ENCODE data around the gene TMEM108. TPM values are rescaled to one million over a fixed set of nuclear protein-coding genes. Genes with fewer than 3 reads are reported as not detected.

The TMEM108 gene
- total RNA-seq, 1 donor from 2014 or later: 0.07 TPM

DNA sequence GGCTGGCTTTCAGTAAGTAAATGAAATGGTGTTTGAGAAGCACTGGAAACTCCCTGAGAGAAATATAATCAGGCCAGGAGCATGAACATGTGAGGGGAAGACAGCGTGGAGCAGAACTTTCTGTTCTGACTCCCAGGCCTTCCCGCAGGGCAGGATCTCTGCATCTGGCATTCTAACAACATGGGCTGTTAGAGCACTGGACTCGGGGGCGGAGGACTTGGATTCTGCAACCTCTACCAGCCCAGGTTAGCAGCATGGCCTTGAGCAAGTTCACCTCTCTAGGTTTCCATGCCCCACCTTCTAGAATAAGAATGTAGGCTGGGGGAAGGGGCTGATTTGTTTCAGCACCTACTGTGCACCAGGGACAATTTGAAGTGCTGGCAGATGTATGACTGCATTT, 349.1 kb downstream of the TMEM108 start:
- Mint-ChIP-seq H3K4me3 (ENCODE audit: low read depth) (no peak overlapping the region), H3K27me3 (ENCODE audit: low read depth) (peaks cover 6% of the 10 kb centered on the region), H3K27ac (no peak overlapping the region), H3K4me1 (ENCODE audit: low read depth) (no peaks in the 10 kb centered on the region), H3K9me3 (no peaks in the 10 kb centered on the region), H3K36me3 (ENCODE audit: low read depth) (no peaks in the 10 kb centered on the region)
- intact Hi-C loops (cut with micrococcal nuclease): no loop called here
- no peak for DNase-seq (ENCODE audit: low spot score)

DNA sequence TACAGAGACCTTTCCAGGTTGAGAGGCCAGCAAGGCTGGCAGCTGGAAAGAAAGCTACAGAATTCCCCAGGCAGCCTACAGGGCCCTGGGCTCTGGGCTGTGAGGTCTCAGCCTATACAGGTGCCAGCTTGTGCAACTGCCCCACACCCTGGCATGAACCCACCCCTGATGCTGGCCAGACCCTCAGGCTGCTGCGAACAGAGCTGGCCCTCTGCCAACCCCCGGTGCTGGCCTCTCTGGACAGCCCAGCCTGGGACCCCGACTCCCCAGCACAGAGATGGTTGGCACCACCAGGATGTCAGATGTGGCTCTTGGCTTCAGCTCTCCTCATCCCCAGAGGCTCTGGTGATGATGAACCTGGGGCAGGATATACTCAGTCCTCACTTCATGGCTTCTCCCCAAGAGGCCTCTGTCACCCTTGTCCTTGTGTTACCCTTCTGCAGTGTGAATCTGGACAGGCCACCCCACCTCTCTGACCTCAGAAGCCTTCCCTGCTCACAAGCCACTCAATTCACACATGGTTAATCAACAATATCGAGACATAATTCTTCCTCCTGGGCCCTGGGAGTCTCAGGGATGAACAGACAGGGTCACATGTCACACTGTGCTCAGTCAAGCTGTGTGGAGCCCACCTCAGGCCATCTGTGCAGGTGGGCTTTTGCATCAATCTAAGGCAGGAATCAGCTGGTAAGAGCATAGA, 350.7 kb downstream of the TMEM108 start:
- H3K9me3 Mint-ChIP-seq: no peaks in the 10 kb centered on the region
- H3K36me3 Mint-ChIP-seq (ENCODE audit: low read depth): no peaks in the 10 kb centered on the region
- H3K27me3 Mint-ChIP-seq (ENCODE audit: low read depth): peaks cover 5% of the 10 kb centered on the region
- H3K4me3 Mint-ChIP-seq (ENCODE audit: low read depth): no peak overlapping the region
- intact Hi-C loops (cut with micrococcal nuclease): no loop called here
- H3K27ac Mint-ChIP-seq: no peak overlapping the region
- H3K4me1 Mint-ChIP-seq (ENCODE audit: low read depth): peaks cover 3% of the 10 kb centered on the region
- DNase-seq (ENCODE audit: low spot score): no peak

DNA sequence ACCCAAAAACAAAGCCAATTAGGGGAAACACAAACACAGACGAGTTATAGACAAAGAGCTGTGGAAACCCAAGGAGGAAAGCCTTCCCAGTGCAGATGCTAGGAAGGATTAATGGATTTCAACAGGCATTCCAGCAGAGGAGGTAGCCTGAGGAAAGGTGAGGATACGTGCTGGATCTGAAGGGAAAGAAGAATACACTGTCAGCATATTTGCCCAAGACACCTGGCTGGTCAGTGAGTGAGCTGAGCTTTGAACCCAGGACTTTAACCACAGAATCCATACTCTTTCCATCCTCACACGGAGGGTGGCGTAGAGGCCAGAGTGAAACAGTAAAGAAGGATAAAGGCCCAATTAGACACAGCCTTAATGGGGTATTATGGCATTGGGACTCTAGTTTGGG, 352.5 kb downstream of the TMEM108 start:
- H3K27me3 Mint-ChIP-seq (ENCODE audit: low read depth): peaks cover 4% of the 10 kb centered on the region
- H3K4me1 Mint-ChIP-seq (ENCODE audit: low read depth): peaks cover 5% of the 10 kb centered on the region
- no peaks in the 10 kb centered on the region for H3K9me3 Mint-ChIP-seq
- intact Hi-C loops (cut with micrococcal nuclease): no loop called here
- no peak overlapping the region for H3K27ac Mint-ChIP-seq
- H3K36me3 Mint-ChIP-seq (ENCODE audit: low read depth): no peaks in the 10 kb centered on the region
- no peak overlapping the region for H3K4me3 Mint-ChIP-seq (ENCODE audit: low read depth)
- no peak for DNase-seq (ENCODE audit: low spot score)

DNA sequence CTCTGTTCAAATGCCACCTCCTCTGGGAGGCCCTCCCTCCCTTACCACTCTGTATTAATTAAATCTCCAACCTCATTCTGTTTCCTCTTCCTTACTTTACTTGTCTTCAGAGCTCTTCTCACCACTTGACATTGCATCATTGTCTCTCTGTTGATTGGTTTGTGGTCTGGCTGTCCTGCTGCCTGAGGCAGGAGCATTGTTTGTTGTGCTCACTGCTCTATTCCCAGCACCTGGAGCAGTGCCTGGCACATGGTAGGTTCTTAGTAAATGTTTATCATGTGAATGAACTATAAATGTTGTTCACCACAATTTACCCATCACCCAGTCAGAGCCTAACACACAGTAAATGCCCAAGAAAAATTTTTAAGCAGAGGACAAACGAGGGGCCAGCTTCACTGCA, 355.0 kb downstream of the TMEM108 start:
- no peak for DNase-seq (ENCODE audit: low spot score)
- Mint-ChIP-seq H3K9me3 (no peaks in the 10 kb centered on the region), H3K4me3 (ENCODE audit: low read depth) (no peak overlapping the region), H3K27me3 (ENCODE audit: low read depth) (peaks cover 5% of the 10 kb centered on the region), H3K27ac (no peak overlapping the region), H3K4me1 (ENCODE audit: low read depth) (peaks cover 5% of the 10 kb centered on the region), H3K36me3 (ENCODE audit: low read depth) (no peaks in the 10 kb centered on the region)
- intact Hi-C loops (cut with micrococcal nuclease): no loop called here

DNA sequence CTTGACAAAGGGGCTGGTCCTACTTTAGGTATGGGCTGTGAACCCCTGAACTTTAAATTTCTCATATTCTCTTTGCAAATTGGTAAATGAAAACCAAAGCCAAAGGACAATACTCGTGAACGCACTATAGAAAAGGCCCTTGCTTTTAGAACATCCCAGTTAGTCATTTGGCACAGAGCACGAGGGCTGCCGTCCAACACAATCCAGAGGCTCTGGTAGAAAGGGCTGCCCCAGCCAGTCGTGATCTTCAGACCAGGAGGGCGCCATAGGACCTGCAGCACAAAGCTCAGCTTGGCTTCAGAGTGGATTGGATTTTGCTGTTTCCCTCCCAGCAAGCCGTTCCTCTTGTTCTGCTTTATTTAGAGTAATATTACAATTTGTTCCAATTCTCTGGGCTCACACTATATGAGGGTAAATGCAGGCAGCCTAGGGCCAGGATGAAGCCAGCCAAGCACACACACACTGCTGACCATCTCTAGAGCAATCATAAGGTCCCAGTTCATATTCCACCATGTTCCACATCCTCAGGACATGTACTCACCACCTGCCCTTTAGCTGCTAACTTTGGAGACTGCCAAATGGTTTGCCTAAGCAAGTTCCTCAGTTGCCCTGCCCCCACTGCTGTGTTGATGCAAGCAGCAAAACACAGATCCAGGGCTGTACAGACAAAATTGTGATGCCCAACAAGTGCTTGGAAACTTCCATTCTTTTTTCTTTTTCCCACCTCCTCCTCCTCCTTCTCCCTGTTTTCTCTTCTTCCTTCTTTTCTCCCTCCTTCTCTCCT, 355.7 kb downstream of the TMEM108 start:
- intact Hi-C loops (cut with micrococcal nuclease): no loop called here
- H3K27ac Mint-ChIP-seq: no peak overlapping the region
- H3K4me3 Mint-ChIP-seq (ENCODE audit: low read depth): no peak overlapping the region
- H3K36me3 Mint-ChIP-seq (ENCODE audit: low read depth): no peaks in the 10 kb centered on the region
- DNase-seq (ENCODE audit: low spot score): no peak
- H3K9me3 Mint-ChIP-seq: no peaks in the 10 kb centered on the region
- H3K4me1 Mint-ChIP-seq (ENCODE audit: low read depth): peaks cover 5% of the 10 kb centered on the region
- H3K27me3 Mint-ChIP-seq (ENCODE audit: low read depth): peaks cover 5% of the 10 kb centered on the region

DNA sequence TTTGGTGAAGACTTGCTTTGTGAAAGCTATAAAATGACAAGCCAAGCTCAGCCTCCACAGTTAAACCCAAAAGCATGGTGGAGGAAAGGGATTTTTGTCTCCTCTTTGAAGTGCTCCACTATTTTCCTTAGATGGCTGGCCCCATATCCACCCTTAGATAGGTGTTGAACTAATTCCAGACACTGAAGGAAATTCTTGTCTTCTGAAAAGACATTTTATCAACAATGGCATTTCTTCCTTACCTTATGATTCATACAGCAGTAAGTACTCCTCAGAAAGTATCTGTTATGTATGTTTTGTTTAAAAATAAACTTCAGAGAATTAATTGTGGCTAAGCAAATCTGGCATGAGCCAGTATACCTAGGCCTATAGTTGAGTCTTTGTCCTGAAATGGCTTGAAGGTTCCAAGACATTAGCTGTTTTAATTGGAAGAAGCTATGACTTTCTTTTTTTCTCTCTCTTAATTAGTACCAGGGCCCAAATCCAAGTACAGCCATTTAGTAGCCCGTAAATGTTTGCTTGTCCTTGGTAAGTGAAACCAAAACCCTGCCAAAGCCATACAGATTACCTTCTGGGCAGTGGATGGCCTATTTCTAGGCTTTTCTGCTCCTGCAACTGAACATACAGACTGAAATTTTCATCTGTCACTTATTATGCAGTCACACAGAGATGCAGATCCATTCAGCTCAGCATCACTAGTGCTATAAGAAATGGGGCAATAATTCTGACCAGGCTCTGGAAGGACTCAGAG, 356.5 kb downstream of the TMEM108 start:
- H3K27ac Mint-ChIP-seq: no peak overlapping the region
- intact Hi-C loops (cut with micrococcal nuclease): no loop called here
- no peak for DNase-seq (ENCODE audit: low spot score)
- no peak overlapping the region for H3K4me3 Mint-ChIP-seq (ENCODE audit: low read depth)
- H3K9me3 Mint-ChIP-seq: no peaks in the 10 kb centered on the region
- peaks cover 5% of the 10 kb centered on the region for H3K4me1 Mint-ChIP-seq (ENCODE audit: low read depth)
- H3K36me3 Mint-ChIP-seq (ENCODE audit: low read depth): no peaks in the 10 kb centered on the region
- peaks cover 2% of the 10 kb centered on the region for H3K27me3 Mint-ChIP-seq (ENCODE audit: low read depth)

DNA sequence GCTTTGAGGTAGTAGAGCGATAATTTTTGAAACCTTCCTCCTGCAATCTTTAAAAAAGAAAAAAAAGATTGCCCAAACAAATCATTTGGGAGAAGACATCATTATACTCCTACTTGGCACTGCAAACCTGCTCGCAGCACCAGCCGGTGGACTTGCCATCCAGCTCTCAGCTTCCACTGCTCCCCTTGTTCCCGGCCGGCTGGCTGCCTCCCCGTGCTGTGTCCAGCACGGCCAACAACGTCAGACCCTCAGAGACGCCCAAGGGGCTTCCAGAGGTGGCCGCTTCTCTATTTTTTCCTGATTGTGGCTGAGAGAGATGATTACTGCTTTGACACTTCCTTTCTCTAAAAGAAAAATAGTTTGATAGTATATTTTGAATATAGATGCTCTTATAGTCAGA, 358.7 kb downstream of the TMEM108 start:
- intact Hi-C loops (cut with micrococcal nuclease): no loop called here
- Mint-ChIP-seq H3K4me3 (ENCODE audit: low read depth) (no peak overlapping the region), H3K27ac (no peak overlapping the region), H3K27me3 (ENCODE audit: low read depth) (peaks cover 2% of the 10 kb centered on the region), H3K9me3 (no peaks in the 10 kb centered on the region), H3K36me3 (ENCODE audit: low read depth) (no peaks in the 10 kb centered on the region), H3K4me1 (ENCODE audit: low read depth) (peaks cover 5% of the 10 kb centered on the region)
- no peak for DNase-seq (ENCODE audit: low spot score)

DNA sequence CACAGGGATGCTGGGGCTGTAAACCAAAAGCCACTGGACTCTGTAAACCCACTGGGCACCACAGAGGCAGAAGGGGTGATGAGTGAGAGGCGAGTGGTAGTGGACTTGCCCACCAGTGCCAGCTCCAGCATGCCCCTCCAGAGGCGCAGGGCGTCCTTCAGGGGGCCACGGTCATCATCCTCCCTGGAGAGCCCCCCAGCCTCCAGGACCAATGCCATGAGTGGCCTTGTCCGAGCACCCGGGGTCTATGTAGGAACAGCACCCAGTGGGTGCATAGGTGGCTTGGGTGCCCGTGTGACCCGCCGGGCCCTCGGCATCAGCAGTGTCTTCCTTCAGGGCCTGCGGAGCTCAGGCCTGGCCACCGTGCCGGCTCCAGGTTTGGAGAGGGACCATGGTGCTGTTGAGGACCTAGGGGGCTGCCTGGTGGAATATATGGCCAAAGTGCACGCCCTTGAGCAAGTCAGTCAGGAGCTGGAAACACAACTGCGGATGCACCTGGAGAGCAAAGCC, 361.9 kb downstream of the TMEM108 start, which contains the start of gene BFSP2:
Gene BFSP2, plus strand, starts transcription at position 51 of the 510 bp plus-strand sequence. Its CDS starts 28 bp downstream, at position 79.
- no peaks in the 10 kb centered on the region for H3K9me3 Mint-ChIP-seq
- intact Hi-C loops (cut with micrococcal nuclease): no loop called here

DNA sequence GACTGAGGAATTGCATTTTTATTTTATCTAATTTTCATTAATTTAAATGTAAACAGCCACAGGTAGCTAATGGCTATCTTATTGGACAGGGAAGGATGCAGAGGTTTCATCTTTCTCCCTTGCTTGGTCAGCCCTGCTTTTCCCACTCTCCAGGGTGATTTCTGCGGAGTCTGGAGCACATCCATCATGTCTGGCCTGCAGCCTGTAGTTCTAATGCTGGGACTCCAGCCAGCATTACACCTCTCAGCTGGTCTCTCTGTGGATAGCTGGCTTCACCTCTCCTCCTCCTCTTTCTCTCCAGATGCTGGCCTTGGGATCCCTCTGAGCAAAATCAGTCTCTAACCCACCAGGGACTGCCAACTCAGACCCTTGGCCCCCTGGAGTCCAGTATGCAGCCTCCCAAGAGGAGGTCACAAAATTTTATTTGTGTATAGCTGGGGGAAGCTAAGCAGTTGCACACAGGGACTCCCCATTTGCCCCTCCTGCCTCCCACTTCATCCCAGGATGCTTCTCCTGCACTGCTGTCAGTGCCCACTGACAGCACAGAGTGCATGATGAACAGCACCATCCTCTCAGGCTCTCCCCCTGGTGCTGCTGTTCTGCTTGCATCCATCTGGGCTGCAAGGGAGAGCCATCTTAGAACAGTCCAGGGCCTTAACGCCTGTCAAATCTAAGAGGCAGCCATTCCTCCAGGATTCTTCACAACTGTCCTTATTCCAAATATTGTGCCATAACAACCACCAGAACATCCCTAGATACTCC, 363.4 kb downstream of the TMEM108 start:
- no peaks in the 10 kb centered on the region for H3K9me3 Mint-ChIP-seq
- DNase-seq (ENCODE audit: low spot score): no peak
- no peaks in the 10 kb centered on the region for H3K4me1 Mint-ChIP-seq (ENCODE audit: low read depth)
- H3K4me3 Mint-ChIP-seq (ENCODE audit: low read depth): no peak overlapping the region
- no peak overlapping the region for H3K27ac Mint-ChIP-seq
- peaks cover 3% of the 10 kb centered on the region for H3K27me3 Mint-ChIP-seq (ENCODE audit: low read depth)
- intact Hi-C loops (cut with micrococcal nuclease): no loop called here
- H3K36me3 Mint-ChIP-seq (ENCODE audit: low read depth): no peaks in the 10 kb centered on the region

More for the DNA sequence above, 361.9 kb downstream of the TMEM108 start, which contains the start of gene BFSP2:
- H3K36me3 Mint-ChIP-seq (ENCODE audit: low read depth): no peaks in the 10 kb centered on the region
- no peak for DNase-seq (ENCODE audit: low spot score)
- no peak within 1 kb of the TSS for H3K27ac Mint-ChIP-seq
- peaks cover 2% of the 10 kb centered on the region for H3K27me3 Mint-ChIP-seq (ENCODE audit: low read depth)
- H3K4me3 Mint-ChIP-seq (ENCODE audit: low read depth): no peak within 1 kb of the TSS
- H3K4me1 Mint-ChIP-seq (ENCODE audit: low read depth): peaks cover 2% of the 10 kb centered on the region

DNA sequence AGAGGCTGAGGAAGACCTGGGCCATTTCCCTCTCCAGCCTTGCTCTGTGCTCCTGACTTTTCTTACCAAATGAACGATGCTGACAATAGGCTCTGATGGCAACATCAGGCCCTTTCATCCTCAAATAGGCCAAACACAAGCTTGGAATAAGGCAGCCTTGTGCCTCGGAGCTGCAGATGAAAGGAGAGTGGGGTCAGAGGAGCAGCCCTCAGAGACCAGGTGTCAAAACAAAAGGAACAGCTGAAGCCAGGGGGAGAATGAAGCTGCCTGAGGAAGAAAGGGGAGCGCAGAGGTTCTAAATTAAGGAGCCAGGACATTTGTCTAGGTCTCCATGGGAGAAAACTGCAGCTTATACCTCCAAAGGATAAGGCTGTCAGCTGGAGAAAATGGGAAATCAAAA, 366.7 kb downstream of the TMEM108 start:
- DNase-seq (ENCODE audit: low spot score): no peak
- H3K36me3 Mint-ChIP-seq (ENCODE audit: low read depth): no peaks in the 10 kb centered on the region
- intact Hi-C loops (cut with micrococcal nuclease): no loop called here
- no peak overlapping the region for H3K4me3 Mint-ChIP-seq (ENCODE audit: low read depth)
- H3K27me3 Mint-ChIP-seq (ENCODE audit: low read depth): peaks cover 10% of the 10 kb centered on the region
- no peak overlapping the region for H3K27ac Mint-ChIP-seq
- no peaks in the 10 kb centered on the region for H3K4me1 Mint-ChIP-seq (ENCODE audit: low read depth)
- no peaks in the 10 kb centered on the region for H3K9me3 Mint-ChIP-seq

DNA sequence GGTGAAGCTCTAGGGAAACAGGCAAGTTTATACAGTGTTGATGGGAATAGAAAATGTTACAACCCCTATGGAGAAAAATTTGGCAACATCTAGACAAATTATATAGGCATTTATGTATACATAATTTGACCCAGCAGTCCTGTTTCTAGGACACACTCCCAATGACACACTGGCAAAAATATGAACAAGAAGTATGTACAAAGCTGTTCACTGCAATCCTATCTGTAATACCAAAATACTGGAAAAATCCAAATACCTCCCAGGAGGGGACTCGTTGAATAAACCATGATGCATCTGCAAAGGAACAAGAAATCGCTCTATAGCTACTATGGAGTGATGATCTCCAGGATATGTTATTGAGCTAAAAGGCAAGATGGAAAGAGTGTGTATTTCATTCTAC, 370.2 kb downstream of the TMEM108 start:
- H3K9me3 Mint-ChIP-seq: no peaks in the 10 kb centered on the region
- no peaks in the 10 kb centered on the region for H3K36me3 Mint-ChIP-seq (ENCODE audit: low read depth)

DNA sequence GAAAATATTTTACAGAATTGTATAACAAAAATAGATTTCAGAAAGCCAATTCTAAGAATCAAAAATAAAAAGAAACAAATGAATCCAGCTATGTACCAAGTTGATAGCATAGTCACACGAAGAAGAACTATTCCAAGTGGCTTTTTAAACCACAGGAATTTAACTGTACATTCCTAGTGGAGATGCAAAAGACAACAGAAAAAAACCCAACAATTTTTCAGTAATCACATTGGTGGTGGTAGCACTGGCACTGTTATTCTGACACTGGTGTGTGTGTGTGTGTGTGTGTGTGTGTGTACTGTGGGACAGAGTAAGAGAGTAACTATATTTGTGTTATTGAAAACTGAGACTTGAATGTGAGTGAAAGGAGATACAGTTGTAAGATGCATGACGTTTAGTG, 370.8 kb downstream of the TMEM108 start:
- DNase-seq (ENCODE audit: low spot score): no peak
- Mint-ChIP-seq H3K4me1 (ENCODE audit: low read depth) (peaks cover 6% of the 10 kb centered on the region), H3K27me3 (ENCODE audit: low read depth) (peaks cover 17% of the 10 kb centered on the region), H3K4me3 (ENCODE audit: low read depth) (no peak overlapping the region), H3K36me3 (ENCODE audit: low read depth) (no peaks in the 10 kb centered on the region), H3K9me3 (no peaks in the 10 kb centered on the region), H3K27ac (no peak overlapping the region)
- intact Hi-C loops (cut with micrococcal nuclease): no loop called here

More for the DNA sequence above, 370.2 kb downstream of the TMEM108 start:
- H3K4me1 Mint-ChIP-seq (ENCODE audit: low read depth): peaks cover 3% of the 10 kb centered on the region
- intact Hi-C loops (cut with micrococcal nuclease): no loop called here
- H3K27me3 Mint-ChIP-seq (ENCODE audit: low read depth): peaks cover 17% of the 10 kb centered on the region
- no peak overlapping the region for H3K27ac Mint-ChIP-seq
- no peak overlapping the region for H3K4me3 Mint-ChIP-seq (ENCODE audit: low read depth)
- DNase-seq (ENCODE audit: low spot score): no peak
